ENCODE measurements around the gene GPR6.

The GPR6 gene

GRCh38 chr6:109999740-110000139 lies 21.6 kb downstream of the GPR6 start:
- DNase-seq = peak in 1 of 3 donors; percentile 14

- no peak for DNase-seq
Observed at GRCh38 chr6:110002676-110003075, 24.6 kb downstream of the GPR6 start.

GRCh38 chr6:110013386-110013785 lies 35.3 kb downstream of the GPR6 start:
- DNase-seq = no peak

- DNase-seq = no peak
Observed at GRCh38 chr6:110015206-110015605, 37.1 kb downstream of the GPR6 start.

GRCh38 chr6:110017306-110017705 lies 39.2 kb downstream of the GPR6 start:
- no peak for DNase-seq

GRCh38 chr6:110017946-110018345 lies 39.8 kb downstream of the GPR6 start:
- DNase-seq = no peak

GRCh38 chr6:110018486-110018885 lies 40.4 kb downstream of the GPR6 start:
- DNase-seq = no peak

- DNase-seq = peak; percentile 54 to 59 (median 56)
Observed at GRCh38 chr6:110020888-110021287, 42.8 kb downstream of the GPR6 start.

GRCh38 chr6:110029144-110029543 lies 51.0 kb downstream of the GPR6 start:
- no peak for DNase-seq
